HFFc6 (cell line): ENCODE results near the gene CBX6. TPM values are rescaled to one million over a fixed set of nuclear protein-coding genes. Genes with fewer than 3 reads are reported as not detected.

Experiments
- DNase-seq: peaks from one replicate; pipeline ENCODE4 v3.0.0-alpha.2; 2018
- H3K27ac Mint-ChIP-seq: 2 replicates; pipeline ENCODE4 v1.8.0; 2020; ENCODE audit warnings: mild to moderate bottlenecking, mixed read lengths
- H3K27me3 Mint-ChIP-seq: 2 replicates; pipeline ENCODE4 v1.8.0; 2021; ENCODE audit warnings: mild to moderate bottlenecking, moderate library complexity, mixed read lengths; ENCODE audit not compliant: insufficient read depth
- H3K36me3 Mint-ChIP-seq: 2 replicates; pipeline ENCODE4 v1.8.0; 2021; ENCODE audit warnings: low read depth, mixed read lengths
- H3K4me1 Mint-ChIP-seq: 2 replicates; pipeline ENCODE4 v1.8.0; 2020; ENCODE audit warnings: low read depth, mixed read lengths
- H3K4me3 Mint-ChIP-seq: 2 replicates; pipeline ENCODE4 v1.8.0; 2020; ENCODE audit warnings: mild to moderate bottlenecking, moderate library complexity, mixed read lengths
- H3K9me3 Mint-ChIP-seq: 2 replicates; pipeline ENCODE4 v1.8.0; 2020; ENCODE audit warnings: mild to moderate bottlenecking, mixed read lengths
- total RNA-seq, 6 experiments: library from RNA; stranded (reverse); fragmentation: NEBNext Ultra II Directional; extraction: Animal tissue kit (Norgen Biotek cat#: 25700); gene quantifications; 2 replicates in 1 of 6; 3 replicates in 5 of 6; pipeline ENCODE4 v1.2.3, GENCODE V29; 2021
- TF ChIP-seq, protein P1 (sequence below): fragments of 200-600 bp; sonication (generic); IDR thresholded peaks from 2 replicates; pipeline ENCODE4 v1.5.0; 2021; ENCODE audit warnings: antibody characterized with exemption, mild to moderate bottlenecking

Gene CBX6
- total RNA-seq, 6 experiments from 2014 or later = 72.0 to 91.5 (median 75.3) TPM

DNA sequence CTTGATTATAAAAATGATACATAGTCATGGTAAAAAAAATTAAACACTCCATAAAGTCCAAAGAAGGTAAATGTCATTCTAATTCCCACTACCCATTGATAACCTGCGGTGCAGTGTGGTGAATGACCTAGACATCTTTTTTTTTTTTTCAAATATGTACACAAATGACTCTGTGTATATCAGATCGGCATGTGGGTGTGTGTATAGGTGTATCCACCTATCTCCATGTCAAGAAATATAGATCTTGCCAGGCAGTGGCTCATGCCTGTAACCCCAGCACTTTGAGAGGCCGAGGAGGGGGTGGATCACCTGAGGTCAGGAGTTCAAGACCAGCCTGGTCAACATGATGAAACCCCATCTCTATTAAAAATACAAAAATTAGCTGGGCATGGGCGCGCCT is 18.4 kb upstream of the CBX6 start:
- Mint-ChIP-seq H3K27me3 (peaks cover 24% of the 10 kb centered on the region), H3K9me3 (no peaks in the 10 kb centered on the region), H3K27ac (no peak overlapping the region), H3K4me3 (no peak overlapping the region), H3K36me3 (no peaks in the 10 kb centered on the region), H3K4me1 (no peaks in the 10 kb centered on the region)
- DNase-seq = no peak
- TF ChIP-seq, protein P1, sequence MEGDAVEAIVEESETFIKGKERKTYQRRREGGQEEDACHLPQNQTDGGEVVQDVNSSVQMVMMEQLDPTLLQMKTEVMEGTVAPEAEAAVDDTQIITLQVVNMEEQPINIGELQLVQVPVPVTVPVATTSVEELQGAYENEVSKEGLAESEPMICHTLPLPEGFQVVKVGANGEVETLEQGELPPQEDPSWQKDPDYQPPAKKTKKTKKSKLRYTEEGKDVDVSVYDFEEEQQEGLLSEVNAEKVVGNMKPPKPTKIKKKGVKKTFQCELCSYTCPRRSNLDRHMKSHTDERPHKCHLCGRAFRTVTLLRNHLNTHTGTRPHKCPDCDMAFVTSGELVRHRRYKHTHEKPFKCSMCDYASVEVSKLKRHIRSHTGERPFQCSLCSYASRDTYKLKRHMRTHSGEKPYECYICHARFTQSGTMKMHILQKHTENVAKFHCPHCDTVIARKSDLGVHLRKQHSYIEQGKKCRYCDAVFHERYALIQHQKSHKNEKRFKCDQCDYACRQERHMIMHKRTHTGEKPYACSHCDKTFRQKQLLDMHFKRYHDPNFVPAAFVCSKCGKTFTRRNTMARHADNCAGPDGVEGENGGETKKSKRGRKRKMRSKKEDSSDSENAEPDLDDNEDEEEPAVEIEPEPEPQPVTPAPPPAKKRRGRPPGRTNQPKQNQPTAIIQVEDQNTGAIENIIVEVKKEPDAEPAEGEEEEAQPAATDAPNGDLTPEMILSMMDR = no peak

GRCh38 chr22:38886333-38886732 is 14.3 kb upstream of the CBX6 start:
- Mint-ChIP-seq H3K9me3 (no peaks in the 10 kb centered on the region), H3K4me1 (peaks cover 19% of the 10 kb centered on the region), H3K27ac (no peak overlapping the region), H3K27me3 (peaks cover 37% of the 10 kb centered on the region), H3K36me3 (no peaks in the 10 kb centered on the region), H3K4me3 (no peak overlapping the region)
- TF ChIP-seq, protein P1 = no peak
- DNase-seq = no peak

- Mint-ChIP-seq H3K27me3 (peaks cover 36% of the 10 kb centered on the region), H3K4me1 (peaks cover 23% of the 10 kb centered on the region)
Measured at GRCh38 chr22:38882972-38883622, 11.1 kb upstream of the CBX6 start.

DNA sequence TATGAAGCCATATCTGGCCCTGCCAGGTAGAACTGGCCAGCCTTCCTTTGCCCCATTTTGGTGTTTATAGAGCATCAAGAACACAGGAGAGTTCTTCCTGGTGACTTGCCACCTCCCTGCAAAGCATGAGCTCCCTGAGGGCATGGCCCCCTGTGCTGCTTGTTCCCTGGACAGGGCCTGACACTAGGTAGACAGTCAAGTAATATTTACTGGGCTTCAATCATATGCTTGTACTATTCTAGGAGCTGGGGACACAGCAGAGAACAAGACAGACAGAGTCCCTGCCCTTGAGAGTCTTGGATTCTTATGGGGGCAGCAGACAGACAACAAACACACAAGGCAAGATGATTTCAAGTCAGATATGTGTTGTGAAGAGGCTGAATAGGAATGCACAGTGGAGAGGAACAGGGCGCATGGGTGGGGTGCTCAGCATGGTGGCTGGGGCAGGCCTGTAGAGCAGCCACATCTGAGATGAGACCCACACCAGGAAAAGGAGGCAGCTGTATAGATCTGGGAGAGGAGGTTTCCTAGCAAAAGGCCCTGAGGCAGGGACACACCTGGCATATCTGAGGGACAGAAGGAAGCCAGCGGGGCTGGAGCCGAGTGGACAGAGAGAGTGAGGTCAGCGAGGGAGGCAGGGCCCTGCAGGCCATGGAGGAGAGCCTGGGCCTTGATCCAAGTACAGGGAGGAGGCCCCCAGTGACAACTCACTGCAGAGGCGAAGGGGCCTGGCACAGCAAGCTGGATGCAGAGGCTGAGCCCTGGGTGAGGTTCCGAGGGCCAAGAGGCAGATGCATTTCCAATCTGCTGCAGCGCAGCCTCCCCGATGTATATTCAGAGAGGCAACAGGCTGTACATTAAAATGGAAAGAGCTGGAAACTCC is 10.2 kb upstream of the CBX6 start:
- DNase-seq = no peak

More at GRCh38 chr22:38882972-38883622, 11.1 kb upstream of the CBX6 start:
- TF ChIP-seq, protein P1 = no peak
- Mint-ChIP-seq H3K36me3 (no peaks in the 10 kb centered on the region), H3K9me3 (no peaks in the 10 kb centered on the region), H3K4me3 (no peak overlapping the region), H3K27ac (no peak overlapping the region)
- no peak for DNase-seq

DNA sequence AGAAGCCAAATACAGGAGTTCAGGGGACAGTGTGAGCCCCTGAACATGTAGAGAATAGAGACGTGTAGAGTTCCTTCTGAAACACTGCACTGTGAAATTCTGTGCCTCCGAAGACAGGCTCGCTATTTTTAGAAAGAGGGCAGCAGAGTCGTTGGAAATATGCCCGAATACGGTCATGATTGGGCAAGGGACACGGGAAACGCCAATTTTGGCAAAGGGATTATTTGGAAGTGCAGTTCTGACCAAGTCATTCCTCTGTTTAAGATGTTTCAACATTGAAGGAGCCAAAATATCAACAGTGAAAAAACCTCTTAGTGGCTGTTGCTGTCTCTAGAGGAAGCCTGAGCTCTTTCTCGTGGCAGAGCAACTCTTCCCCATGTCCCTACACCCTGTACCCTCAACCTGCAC is 9.5 kb upstream of the CBX6 start:
- Mint-ChIP-seq H3K4me1 (peaks cover 23% of the 10 kb centered on the region), H3K9me3 (no peaks in the 10 kb centered on the region)

More for the DNA sequence above, 10.2 kb upstream of the CBX6 start:
- TF ChIP-seq, protein P1 = no peak
- 0 out of 2 replicates have a peak overlapping the region, but pooled peaks have one; percentile 62 for H3K27ac Mint-ChIP-seq
- H3K27me3 Mint-ChIP-seq = peaks cover 34% of the 10 kb centered on the region
- H3K36me3 Mint-ChIP-seq = no peaks in the 10 kb centered on the region
- peak overlapping the region; percentile 52 for H3K4me3 Mint-ChIP-seq
- H3K9me3 Mint-ChIP-seq = no peaks in the 10 kb centered on the region
- H3K4me1 Mint-ChIP-seq = peaks cover 23% of the 10 kb centered on the region

More for the DNA sequence above, 9.5 kb upstream of the CBX6 start:
- TF ChIP-seq, protein P1 = no peak
- DNase-seq = peak; percentile 67
- Mint-ChIP-seq H3K27me3 (peaks cover 41% of the 10 kb centered on the region), H3K4me3 (peak overlapping the region; percentile 52), H3K27ac (peak overlapping the region; percentile 62; the same call in 1 of the 2 replicates), H3K36me3 (no peaks in the 10 kb centered on the region)
